ENCODE results near the gene BCAS3.

DNA sequence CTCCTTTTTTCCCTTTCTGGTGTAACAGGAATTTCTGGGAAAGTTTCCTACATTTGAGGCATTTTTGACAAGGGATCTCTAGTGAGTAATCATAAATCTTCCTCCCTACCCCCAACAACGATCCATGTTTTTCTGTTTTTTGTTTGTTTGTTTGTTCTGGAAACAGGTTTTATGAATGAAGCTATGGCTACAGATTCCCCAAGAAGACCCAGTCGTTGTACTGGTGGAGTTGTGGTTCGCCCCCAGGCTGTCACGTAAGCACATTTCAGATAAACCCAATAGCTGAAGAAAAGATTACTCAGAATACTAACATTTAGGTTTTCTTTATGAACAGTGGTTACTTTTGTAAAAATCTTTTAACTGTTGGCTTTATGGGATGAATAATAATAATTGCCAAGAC, 1.6 kb downstream of the BCAS3 start:
- TF ChIP-seq, protein P1, sequence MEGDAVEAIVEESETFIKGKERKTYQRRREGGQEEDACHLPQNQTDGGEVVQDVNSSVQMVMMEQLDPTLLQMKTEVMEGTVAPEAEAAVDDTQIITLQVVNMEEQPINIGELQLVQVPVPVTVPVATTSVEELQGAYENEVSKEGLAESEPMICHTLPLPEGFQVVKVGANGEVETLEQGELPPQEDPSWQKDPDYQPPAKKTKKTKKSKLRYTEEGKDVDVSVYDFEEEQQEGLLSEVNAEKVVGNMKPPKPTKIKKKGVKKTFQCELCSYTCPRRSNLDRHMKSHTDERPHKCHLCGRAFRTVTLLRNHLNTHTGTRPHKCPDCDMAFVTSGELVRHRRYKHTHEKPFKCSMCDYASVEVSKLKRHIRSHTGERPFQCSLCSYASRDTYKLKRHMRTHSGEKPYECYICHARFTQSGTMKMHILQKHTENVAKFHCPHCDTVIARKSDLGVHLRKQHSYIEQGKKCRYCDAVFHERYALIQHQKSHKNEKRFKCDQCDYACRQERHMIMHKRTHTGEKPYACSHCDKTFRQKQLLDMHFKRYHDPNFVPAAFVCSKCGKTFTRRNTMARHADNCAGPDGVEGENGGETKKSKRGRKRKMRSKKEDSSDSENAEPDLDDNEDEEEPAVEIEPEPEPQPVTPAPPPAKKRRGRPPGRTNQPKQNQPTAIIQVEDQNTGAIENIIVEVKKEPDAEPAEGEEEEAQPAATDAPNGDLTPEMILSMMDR (IDR thresholded peaks at IDR 0.05; ENCODE audit: poor library complexity, severe bottlenecking) = no peak
- TF ChIP-seq EP300 (conservative IDR thresholded peaks at IDR 0.05; ENCODE audit: poor library complexity, severe bottlenecking) (no peak), EZH2 (IDR thresholded peaks at IDR 0.05; ENCODE audit: borderline replicate concordance, insufficient read depth, low read length, poor library complexity, severe bottlenecking) (no peak), RAD21 (conservative IDR thresholded peaks at IDR 0.05) (no peak), TAF1 (IDR thresholded peaks at IDR 0.05; ENCODE audit: low read depth) (no peak), POLR2AphosphoS5 (IDR thresholded peaks at IDR 0.05) (no peak)
- TF ChIP-seq, protein P2, sequence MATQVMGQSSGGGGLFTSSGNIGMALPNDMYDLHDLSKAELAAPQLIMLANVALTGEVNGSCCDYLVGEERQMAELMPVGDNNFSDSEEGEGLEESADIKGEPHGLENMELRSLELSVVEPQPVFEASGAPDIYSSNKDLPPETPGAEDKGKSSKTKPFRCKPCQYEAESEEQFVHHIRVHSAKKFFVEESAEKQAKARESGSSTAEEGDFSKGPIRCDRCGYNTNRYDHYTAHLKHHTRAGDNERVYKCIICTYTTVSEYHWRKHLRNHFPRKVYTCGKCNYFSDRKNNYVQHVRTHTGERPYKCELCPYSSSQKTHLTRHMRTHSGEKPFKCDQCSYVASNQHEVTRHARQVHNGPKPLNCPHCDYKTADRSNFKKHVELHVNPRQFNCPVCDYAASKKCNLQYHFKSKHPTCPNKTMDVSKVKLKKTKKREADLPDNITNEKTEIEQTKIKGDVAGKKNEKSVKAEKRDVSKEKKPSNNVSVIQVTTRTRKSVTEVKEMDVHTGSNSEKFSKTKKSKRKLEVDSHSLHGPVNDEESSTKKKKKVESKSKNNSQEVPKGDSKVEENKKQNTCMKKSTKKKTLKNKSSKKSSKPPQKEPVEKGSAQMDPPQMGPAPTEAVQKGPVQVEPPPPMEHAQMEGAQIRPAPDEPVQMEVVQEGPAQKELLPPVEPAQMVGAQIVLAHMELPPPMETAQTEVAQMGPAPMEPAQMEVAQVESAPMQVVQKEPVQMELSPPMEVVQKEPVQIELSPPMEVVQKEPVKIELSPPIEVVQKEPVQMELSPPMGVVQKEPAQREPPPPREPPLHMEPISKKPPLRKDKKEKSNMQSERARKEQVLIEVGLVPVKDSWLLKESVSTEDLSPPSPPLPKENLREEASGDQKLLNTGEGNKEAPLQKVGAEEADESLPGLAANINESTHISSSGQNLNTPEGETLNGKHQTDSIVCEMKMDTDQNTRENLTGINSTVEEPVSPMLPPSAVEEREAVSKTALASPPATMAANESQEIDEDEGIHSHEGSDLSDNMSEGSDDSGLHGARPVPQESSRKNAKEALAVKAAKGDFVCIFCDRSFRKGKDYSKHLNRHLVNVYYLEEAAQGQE (IDR thresholded peaks at IDR 0.05; ENCODE audit: borderline replicate concordance) = no peak
